Activated B cell treated with CpG ODN at 0.5 μM for 24 hours (primary cell): ENCODE measurements around the gene ZC3HAV1. TPM values are rescaled to one million over a fixed set of nuclear protein-coding genes. Genes with fewer than 3 reads are reported as not detected.
"Not testable (repeated sequence)": the region's sequence is repeated elsewhere in the genome, so short reads cannot be mapped to it uniquely, and the experiment has no call there.

Source experiments
- ATAC-seq: fragments of 200-7000 bp; cut with Tn5 transposase; one replicate; pipeline ENCODE4 v1.10.0; 2021; ENCODE audit warnings: low read depth, mild to moderate bottlenecking, moderate library complexity
- CTCF ChIA-PET: fragments of 350-600 bp; sonication (Branson Sonifier 250); formaldehyde crosslinking; loops from one replicate; lab custom pipeline; 2021; ENCODE audit warnings: antibody characterized with exemption; lab: Charles Lee
- POLR2A ChIA-PET: fragments of 350-600 bp; sonication (Branson Sonifier 250); formaldehyde crosslinking; loops from one replicate; lab custom pipeline; 2021; ENCODE audit warnings: antibody characterized with exemption; lab: Charles Lee
- DNase-seq: peaks from one replicate; pipeline ENCODE4 v3.0.0; 2022
- H3K27ac Mint-ChIP-seq: one replicate; pipeline ENCODE4 v1.8.0; 2020; ENCODE audit warnings: mixed read lengths
- H3K27me3 Mint-ChIP-seq: one replicate; pipeline ENCODE4 v1.8.0; 2021; ENCODE audit warnings: mixed read lengths
- H3K36me3 Mint-ChIP-seq: one replicate; pipeline ENCODE4 v1.8.0; 2021; ENCODE audit warnings: low read depth, mixed read lengths
- H3K4me1 Mint-ChIP-seq: one replicate; pipeline ENCODE4 v1.8.0; 2021; ENCODE audit warnings: mixed read lengths
- H3K4me3 Mint-ChIP-seq: one replicate; pipeline ENCODE4 v1.8.0; 2020; ENCODE audit warnings: mild to moderate bottlenecking, mixed read lengths
- H3K9me3 Mint-ChIP-seq: one replicate; pipeline ENCODE4 v1.8.0; 2020; ENCODE audit warnings: mixed read lengths
- CTCF ChIP-seq: fragments of 200-600 bp; IDR thresholded peaks from one replicate; pipeline ENCODE4 v1.8.0; 2022; ENCODE audit warnings: antibody characterized with exemption, mild to moderate bottlenecking
- intact Hi-C: fragments of 100-400 bp; cut with micrococcal nuclease; formaldehyde crosslinking; loops from one replicate; pipeline ENCODE4 v1.15.1; 2024
- total RNA-seq: library from RNA; stranded (reverse); gene quantifications from 2 replicates; pipeline ENCODE4 v1.2.3, GENCODE V29; 2022

Gene ZC3HAV1
- total RNA-seq, 1 donor from 2014 or later = 80.7 TPM

- peak overlapping the region; percentile 90 for H3K4me3 Mint-ChIP-seq
- intact Hi-C loops = loop anchor here (1.0 to 10.0 kb wide), 9 partner anchors 8 to 955 kb away; partner anchors contain the start of genes LUC7L2, PARP12, TRIM24 and UBN2
- ChIA-PET CTCF (interaction anchor here (1.1 to 1.5 kb wide), 2 partner anchors 23 to 35 kb away, joined by 4 to 5 read pairs; a partner anchor contains a TSS), POLR2A (interaction anchor here (1.0 to 2.7 kb wide), 5 partner anchors 9 to 121 kb away, joined by 3 to 21 read pairs (median 15); a partner anchor contains a TSS)
- TF ChIP-seq CTCF = no peak
- ATAC-seq = no peak
- H3K4me1 Mint-ChIP-seq = peaks cover 41% of the 10 kb centered on the region
- H3K27ac Mint-ChIP-seq = peak overlapping the region; percentile 97
- DNase-seq = no peak
- no peaks in the 10 kb centered on the region for H3K9me3 Mint-ChIP-seq
- H3K36me3 Mint-ChIP-seq = peaks cover 24% of the 10 kb centered on the region
- no peaks in the 10 kb centered on the region for H3K27me3 Mint-ChIP-seq
These were observed 477 bp upstream of the ZC3HAV1 start for GRCh38 chr7:139109983-139110411.

GRCh38 chr7:139108266-139109187 is 993 bp downstream of the ZC3HAV1 start:
- peak overlapping the region; percentile 97 for H3K27ac Mint-ChIP-seq
- no peaks in the 10 kb centered on the region for H3K27me3 Mint-ChIP-seq
- peaks cover 26% of the 10 kb centered on the region for H3K36me3 Mint-ChIP-seq
- POLR2A ChIA-PET = interaction anchor here (0.6 to 2.7 kb wide), 8 partner anchors 10 to 253 kb away, joined by 3 to 24 read pairs (median 8); partner anchors contain the start of genes LUC7L2 and UBN2
- H3K9me3 Mint-ChIP-seq = no peaks in the 10 kb centered on the region
- H3K4me1 Mint-ChIP-seq = peaks cover 53% of the 10 kb centered on the region
- TF ChIP-seq CTCF = no peak
- H3K4me3 Mint-ChIP-seq = peak overlapping the region; percentile 90
- peak; percentile 50 for DNase-seq
- intact Hi-C loops = loop anchor here (1.0 to 5.0 kb wide), 8 partner anchors 10 to 646 kb away; partner anchors contain the start of genes LUC7L2, TRIM24 and UBN2
- peak; percentile 8 for ATAC-seq
- CTCF ChIA-PET = no interaction called here

GRCh38 chr7:139106959-139107358 is 2.6 kb downstream of the ZC3HAV1 start:
- ChIA-PET POLR2A (interaction anchor here (0.8 to 2.6 kb wide), 3 partner anchors 12 to 27 kb away, joined by 3 to 24 read pairs (median 9); a partner anchor contains a TSS), CTCF (no interaction called here)
- DNase-seq (no peak), ATAC-seq (no peak)
- Mint-ChIP-seq H3K4me1 (peaks cover 64% of the 10 kb centered on the region), H3K4me3 (peak overlapping the region; percentile 90), H3K36me3 (peaks cover 30% of the 10 kb centered on the region), H3K9me3 (no peaks in the 10 kb centered on the region), H3K27me3 (no peaks in the 10 kb centered on the region), H3K27ac (peak overlapping the region; percentile 97)
- intact Hi-C loops = loop anchor here (5.0 kb wide), 1 partner anchor 645 kb away; the partner anchor contains the start of gene TRIM24
- TF ChIP-seq CTCF = no peak

- peaks cover 62% of the 10 kb centered on the region for H3K4me1 Mint-ChIP-seq
- H3K36me3 Mint-ChIP-seq = peaks cover 32% of the 10 kb centered on the region
- peak overlapping the region; percentile 83 for H3K27ac Mint-ChIP-seq
- peak overlapping the region; percentile 81 for H3K4me3 Mint-ChIP-seq
- intact Hi-C loops = loop anchor here (5.0 kb wide), 1 partner anchor 644 kb away; the partner anchor contains the start of gene TRIM24
- ATAC-seq, CTCF ChIA-PET, H3K27me3 Mint-ChIP-seq, DNase-seq, H3K9me3 Mint-ChIP-seq: not testable (repeated sequence)
- POLR2A ChIA-PET = interaction anchor here (0.7 to 2.6 kb wide), 2 partner anchors 12 to 13 kb away, joined by 3 to 24 read pairs; no protein-coding TSS in a partner anchor
These were observed 3.3 kb downstream of the ZC3HAV1 start for GRCh38 chr7:139106227-139106626.

GRCh38 chr7:139105484-139105883 is 4.0 kb downstream of the ZC3HAV1 start:
- peaks cover 39% of the 10 kb centered on the region for H3K36me3 Mint-ChIP-seq
- ChIA-PET CTCF (interaction anchor here (2.3 kb wide), 1 partner anchor 30 kb away, joined by 13 read pairs; no protein-coding TSS in a partner anchor), POLR2A (interaction anchor here (0.7 to 2.5 kb wide), 8 partner anchors 11 to 592 kb away, joined by 3 to 54 read pairs (median 10); partner anchors contain the start of gene LUC7L2)
- ATAC-seq (no peak), DNase-seq (no peak)
- no peaks in the 10 kb centered on the region for H3K9me3 Mint-ChIP-seq
- H3K27me3 Mint-ChIP-seq = no peaks in the 10 kb centered on the region
- intact Hi-C loops = loop anchor here (2.0 to 5.0 kb wide), 2 partner anchors 13 to 643 kb away; partner anchors contain the start of gene TRIM24
- H3K4me3 Mint-ChIP-seq = peak overlapping the region; percentile 82
- peak overlapping the region; percentile 87 for H3K27ac Mint-ChIP-seq
- TF ChIP-seq CTCF = no peak
- H3K4me1 Mint-ChIP-seq = peaks cover 64% of the 10 kb centered on the region
